GM12875 (cell line): ENCODE data around the gene RPTOR.

ENCODE experiments used
- H3K4me3 ChIP-seq: one replicate; pipeline ENCODE4 v1.5.1; 2011; ENCODE audit warnings: low read depth, low read length, control low read depth
- TF ChIP-seq, protein P1 (sequence below): IDR thresholded peaks from 2 replicates; pipeline ENCODE4 v1.5.1; 2011; ENCODE audit warnings: low read depth, mild to moderate bottlenecking, control low read depth, inconsistent platforms, low read length, moderate library complexity, borderline replicate concordance; ENCODE audit not compliant: insufficient read depth

The RPTOR gene

DNA sequence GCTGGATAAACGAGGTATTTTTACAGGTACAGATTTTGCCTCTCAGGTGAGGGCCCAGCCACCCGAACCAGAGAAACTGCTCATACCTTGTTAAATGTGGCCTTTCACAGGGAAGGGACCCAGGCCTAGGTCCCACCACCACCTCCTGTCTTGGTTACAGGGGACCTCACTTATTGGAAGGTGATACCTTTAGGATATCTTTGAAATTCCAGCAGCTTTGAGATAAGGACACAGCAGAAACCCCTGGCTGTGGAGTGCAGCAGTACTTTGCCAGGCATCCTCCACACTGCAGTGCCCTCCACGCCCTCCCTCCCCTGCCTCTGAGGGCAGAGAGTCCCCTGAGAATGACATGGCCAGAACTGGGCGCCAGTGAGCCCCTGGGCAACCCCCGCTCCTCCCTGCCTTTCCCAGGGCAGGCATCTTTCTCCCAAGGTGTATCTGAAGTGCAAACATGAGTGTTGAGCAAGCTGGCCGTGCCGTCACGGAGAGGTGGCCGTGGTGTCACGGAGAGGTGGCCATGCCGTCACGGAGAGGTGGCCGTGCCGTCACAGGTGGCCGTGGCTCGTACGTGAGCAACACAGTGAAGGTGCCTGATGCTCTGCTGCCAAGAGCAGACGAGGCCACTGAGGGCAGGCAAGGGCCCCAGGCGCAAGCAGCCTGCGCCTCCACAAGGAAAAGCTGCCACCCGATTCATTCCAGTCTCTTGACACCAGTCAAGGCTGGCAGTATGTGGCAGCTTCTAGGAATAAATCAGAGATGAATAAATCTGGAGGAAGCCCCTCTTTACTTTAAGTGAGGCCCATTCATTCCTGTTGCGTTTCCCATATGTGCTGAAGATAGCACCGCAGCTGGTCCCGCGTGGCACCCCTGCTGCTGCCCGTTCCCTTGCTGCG is 312.5 kb downstream of the RPTOR start:
- TF ChIP-seq, protein P1, sequence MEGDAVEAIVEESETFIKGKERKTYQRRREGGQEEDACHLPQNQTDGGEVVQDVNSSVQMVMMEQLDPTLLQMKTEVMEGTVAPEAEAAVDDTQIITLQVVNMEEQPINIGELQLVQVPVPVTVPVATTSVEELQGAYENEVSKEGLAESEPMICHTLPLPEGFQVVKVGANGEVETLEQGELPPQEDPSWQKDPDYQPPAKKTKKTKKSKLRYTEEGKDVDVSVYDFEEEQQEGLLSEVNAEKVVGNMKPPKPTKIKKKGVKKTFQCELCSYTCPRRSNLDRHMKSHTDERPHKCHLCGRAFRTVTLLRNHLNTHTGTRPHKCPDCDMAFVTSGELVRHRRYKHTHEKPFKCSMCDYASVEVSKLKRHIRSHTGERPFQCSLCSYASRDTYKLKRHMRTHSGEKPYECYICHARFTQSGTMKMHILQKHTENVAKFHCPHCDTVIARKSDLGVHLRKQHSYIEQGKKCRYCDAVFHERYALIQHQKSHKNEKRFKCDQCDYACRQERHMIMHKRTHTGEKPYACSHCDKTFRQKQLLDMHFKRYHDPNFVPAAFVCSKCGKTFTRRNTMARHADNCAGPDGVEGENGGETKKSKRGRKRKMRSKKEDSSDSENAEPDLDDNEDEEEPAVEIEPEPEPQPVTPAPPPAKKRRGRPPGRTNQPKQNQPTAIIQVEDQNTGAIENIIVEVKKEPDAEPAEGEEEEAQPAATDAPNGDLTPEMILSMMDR, result no peak
- H3K4me3 ChIP-seq, result no peak overlapping the region

DNA sequence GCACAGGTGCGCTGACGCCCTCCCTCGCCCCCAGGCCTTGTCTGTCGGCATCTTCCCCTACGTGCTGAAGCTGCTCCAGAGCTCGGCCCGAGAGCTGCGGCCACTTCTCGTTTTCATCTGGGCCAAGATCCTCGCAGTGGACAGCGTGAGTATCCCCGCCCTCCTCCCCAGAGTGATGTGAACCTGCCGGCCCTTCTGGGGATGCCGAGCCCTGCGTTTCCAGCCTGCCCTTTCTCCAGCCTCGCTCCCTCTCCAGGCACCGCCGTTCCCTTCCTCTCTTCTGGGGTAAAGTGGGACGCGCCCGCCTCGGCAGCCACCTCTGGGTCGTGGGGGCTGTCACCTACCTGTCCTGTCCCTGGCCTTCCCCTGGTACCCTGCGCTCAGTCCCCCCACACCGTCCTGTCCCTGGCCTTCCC is 313.1 kb downstream of the RPTOR start:
- H3K4me3 ChIP-seq, result no peak overlapping the region
- TF ChIP-seq, protein P1, result no peak

DNA sequence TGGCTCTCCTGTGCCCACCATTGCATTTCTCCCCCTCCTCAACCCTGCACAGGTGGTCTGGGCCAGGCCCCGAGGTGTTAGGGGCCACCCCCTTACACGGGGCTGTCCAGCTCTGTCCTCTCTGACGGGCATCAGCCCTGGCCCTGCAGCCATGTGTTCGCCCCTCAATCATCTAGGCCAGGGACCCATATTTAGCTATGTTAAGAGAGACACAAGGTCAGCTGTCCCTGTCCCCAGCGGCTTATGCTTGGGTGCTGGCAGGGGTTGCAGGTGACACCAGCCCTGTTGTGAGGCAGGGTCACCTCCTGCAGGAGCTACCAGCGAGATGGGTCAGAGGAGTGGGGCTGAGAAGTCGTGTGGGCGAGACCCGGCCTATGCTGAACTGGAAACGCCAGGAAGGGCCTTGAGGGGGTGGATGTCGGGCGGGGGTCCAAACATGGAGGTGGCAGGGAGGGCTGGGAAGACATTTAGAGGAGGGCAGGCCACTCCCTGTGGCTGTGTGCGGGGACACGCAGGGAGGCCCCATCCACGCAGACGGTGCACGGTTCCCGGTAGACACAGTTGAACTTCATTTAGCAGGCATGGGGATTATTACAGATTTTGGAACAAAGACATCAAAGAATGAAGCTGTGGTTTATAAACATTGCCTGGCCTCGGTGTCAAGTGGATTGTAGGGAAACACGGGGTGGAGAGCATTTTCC is 313.8 kb downstream of the RPTOR start:
- no peak overlapping the region for H3K4me3 ChIP-seq

DNA sequence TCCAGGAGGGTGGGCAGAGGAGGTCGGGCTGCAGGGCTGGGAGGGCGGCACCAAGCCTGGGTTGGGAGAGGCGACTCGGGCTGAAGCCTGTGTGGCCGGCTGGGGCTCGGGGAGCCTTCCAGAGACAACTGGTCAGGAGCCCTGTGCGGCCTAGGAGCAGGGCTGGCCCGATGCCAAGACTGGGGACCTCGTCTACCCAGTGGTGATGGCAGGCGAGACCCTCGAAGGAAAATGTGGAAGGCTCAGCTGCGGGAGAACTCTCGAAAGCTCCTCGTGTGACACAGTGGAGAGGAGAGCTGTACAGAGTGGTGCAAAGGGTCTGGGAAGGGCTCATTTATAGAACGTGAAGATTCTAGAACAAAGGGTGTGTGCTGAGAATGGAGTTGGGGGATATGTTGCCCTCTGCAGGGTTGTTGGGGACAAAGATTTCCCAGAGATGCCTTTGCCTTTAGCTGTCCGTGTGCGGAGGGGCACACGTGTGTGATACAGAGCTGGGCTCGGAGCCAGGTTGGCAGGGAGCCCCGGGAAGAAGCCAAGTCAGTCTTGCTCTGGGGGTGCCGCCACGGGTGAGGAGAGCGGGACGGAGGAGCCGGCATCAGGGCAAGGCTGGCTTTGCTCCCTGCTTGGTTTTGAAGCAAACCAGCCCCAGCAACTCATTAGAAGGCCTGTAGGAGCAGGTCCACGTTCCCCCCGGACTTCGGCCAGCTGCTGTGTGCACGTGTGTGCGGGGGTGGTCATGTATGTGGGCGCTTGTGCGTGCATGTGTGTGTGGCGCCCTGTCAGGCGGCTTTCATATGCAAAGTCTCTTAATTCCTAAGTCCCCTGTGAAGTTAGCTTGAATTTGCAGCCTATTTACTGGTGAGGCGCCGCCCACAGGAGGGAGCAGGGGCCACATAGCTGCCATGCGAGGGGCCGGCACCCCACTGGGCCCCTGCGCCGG is 314.6 kb downstream of the RPTOR start:
- TF ChIP-seq, protein P1, result no peak
- no peak overlapping the region for H3K4me3 ChIP-seq

More for the DNA sequence above, 313.8 kb downstream of the RPTOR start:
- TF ChIP-seq, protein P1, result no peak

DNA sequence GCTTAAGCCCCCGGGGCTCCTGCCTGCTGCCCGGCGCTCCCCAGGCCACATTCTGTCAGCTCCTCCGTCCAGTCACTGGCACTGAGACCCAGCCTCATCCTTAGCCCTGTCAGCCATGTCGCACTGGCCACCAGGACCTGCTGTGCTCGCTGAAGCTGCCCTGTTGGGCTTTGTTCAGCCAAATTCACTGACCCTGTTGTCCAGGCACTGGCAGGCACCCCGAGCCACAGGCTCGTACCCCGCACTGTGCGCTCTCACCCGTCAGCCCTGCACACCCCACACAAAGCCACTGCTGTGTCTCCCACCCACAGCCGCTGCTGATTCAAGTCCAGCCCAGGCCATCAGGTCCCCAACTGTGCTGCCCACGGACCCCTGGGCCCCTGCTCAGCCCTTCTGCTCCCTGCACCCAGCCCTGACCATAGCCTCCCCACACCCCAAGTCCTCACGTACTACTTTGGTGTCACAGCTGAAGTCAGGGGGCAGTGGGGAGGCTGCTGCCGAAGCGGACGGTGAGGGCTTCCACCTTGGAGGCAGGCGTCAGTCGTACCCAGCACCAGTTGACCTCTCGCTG is 315.5 kb downstream of the RPTOR start:
- H3K4me3 ChIP-seq, result no peak overlapping the region

More for the DNA sequence above, 315.5 kb downstream of the RPTOR start:
- TF ChIP-seq, protein P1, result no peak
